Measurements from ENCODE around the gene NEGR1.
A peak's percentile ranks its signal among the peaks of the same experiment; 100 is the strongest.

The NEGR1 gene

GRCh38 chr1:72218141-72218739 lies 64.1 kb downstream of the NEGR1 start:
- Histone ChIP-seq H3K27ac (no peak overlapping the region), H3K4me3 (no peak overlapping the region)
- DNase-seq (ENCODE audit: low spot score) = no peak
- TF ChIP-seq CTCF (IDR thresholded peaks at IDR 0.05) = no peak

GRCh38 chr1:72207059-72207458 lies 75.3 kb downstream of the NEGR1 start:
- Histone ChIP-seq H3K27ac (no peak overlapping the region), H3K4me3 (no peak overlapping the region)
- no peak for TF ChIP-seq CTCF (IDR thresholded peaks at IDR 0.05)
- no peak for DNase-seq (ENCODE audit: low spot score)

- no peak for DNase-seq (ENCODE audit: low spot score)
- no peak overlapping the region for H3K27ac ChIP-seq
- no peak for TF ChIP-seq CTCF (IDR thresholded peaks at IDR 0.05)
- H3K4me3 ChIP-seq = no peak overlapping the region
Observed at GRCh38 chr1:72202761-72203160, 79.6 kb downstream of the NEGR1 start.

GRCh38 chr1:72197786-72198185 lies 84.6 kb downstream of the NEGR1 start:
- H3K27ac ChIP-seq = no peak overlapping the region
- DNase-seq (ENCODE audit: low spot score) = no peak
- H3K4me3 ChIP-seq = no peak overlapping the region
- no peak for TF ChIP-seq CTCF (IDR thresholded peaks at IDR 0.05)

GRCh38 chr1:72186733-72187307 lies 95.5 kb downstream of the NEGR1 start:
- no peak overlapping the region for H3K27ac ChIP-seq
- no peak for DNase-seq (ENCODE audit: low spot score)
- TF ChIP-seq CTCF (IDR thresholded peaks at IDR 0.05) = peak; percentile 16
- H3K4me3 ChIP-seq = no peak overlapping the region

GRCh38 chr1:72184099-72184701 lies 98.1 kb downstream of the NEGR1 start:
- TF ChIP-seq CTCF (IDR thresholded peaks at IDR 0.05) = no peak
- H3K27ac ChIP-seq = peak overlapping the region in 1 of 2 donors; percentile 49
- H3K4me3 ChIP-seq = no peak overlapping the region
- no peak for DNase-seq (ENCODE audit: low spot score)

GRCh38 chr1:72182859-72183258 lies 99.5 kb downstream of the NEGR1 start:
- DNase-seq (ENCODE audit: low spot score) = no peak
- Histone ChIP-seq H3K4me3 (no peak overlapping the region), H3K27ac (peak overlapping the region in 1 of 2 donors; percentile 30)
- no peak for TF ChIP-seq CTCF (IDR thresholded peaks at IDR 0.05)
